K562 (cell line): Measurements from ENCODE around the gene BMAL1. TPM values are rescaled to one million over a fixed set of nuclear protein-coding genes. Genes with fewer than 3 reads are reported as not detected.
A peak's percentile ranks its signal among the peaks of the same experiment; 100 is the strongest.

Experiments used
- CEBPB ChIP-seq: fragments of 450-650 bp; IDR thresholded peaks from 2 replicates; pipeline ENCODE4 v1.6.1; 2016; ENCODE audit warnings: missing genetic modification characterization, missing compliant biosample characterization
- CHD1 ChIP-seq: fragments of 200-600 bp; sonication (generic); IDR thresholded peaks from one replicate; pipeline ENCODE4 v1.6.1; 2012; ENCODE audit warnings: mild to moderate bottlenecking, moderate library complexity, low read length, inconsistent platforms
- CREB5 ChIP-seq: fragments of 250-450 bp; sonication (Bioruptor Pico); IDR thresholded peaks from 2 replicates; pipeline ENCODE4 v1.5.0; 2020; ENCODE audit warnings: mild to moderate bottlenecking
- ELK3 ChIP-seq: fragments of 450-650 bp; formaldehyde crosslinking; IDR thresholded peaks from 2 replicates; pipeline ENCODE4 v1.4.0; 2020; ENCODE audit warnings: mild to moderate bottlenecking
- GABPA ChIP-seq: fragments of 200-800 bp; sonication (Bioruptor generic); conservative IDR thresholded peaks from 2 replicates; pipeline ENCODE4 v1.6.1; 2016; ENCODE audit warnings: low read depth, missing genetic modification characterization, missing compliant biosample characterization
- GATA2 ChIP-seq: sonication (generic); formaldehyde crosslinking; IDR thresholded peaks from 2 replicates; pipeline ENCODE4 v1.4.0; 2020; ENCODE audit warnings: mild to moderate bottlenecking, missing genetic modification reagents
- KDM4B ChIP-seq, 2 experiments: fragments of 450-650 bp in 1 of 2; sonication (generic) in 1 of 2; IDR thresholded peaks; 2 replicates each; pipeline ENCODE4 v1.6.1; 2016 to 2017; ENCODE audit warnings: borderline replicate concordance in 2 of 2, antibody characterized with exemption in 1 of 2, low read depth in 1 of 2, mild to moderate bottlenecking in 1 of 2
- MCM2 ChIP-seq: fragments of 450-650 bp; IDR thresholded peaks from 2 replicates; pipeline ENCODE4 v1.6.1; 2017; ENCODE audit warnings: low read depth, mild to moderate bottlenecking
- MED1 ChIP-seq: sonication (generic); formaldehyde crosslinking; IDR thresholded peaks from 2 replicates; pipeline ENCODE4 v1.8.1; 2023; ENCODE audit warnings: missing genetic modification reagents, borderline replicate concordance
- NCOA6 ChIP-seq: fragments of 450-650 bp; IDR thresholded peaks from 2 replicates; pipeline ENCODE4 v1.6.1; 2017; ENCODE audit warnings: mild to moderate bottlenecking
- NR4A1 ChIP-seq, 2 experiments: fragments of 250-450 bp in 1 of 2; fragments of 450-650 bp in 1 of 2; sonication (Bioruptor Pico) in 1 of 2; IDR thresholded peaks; 2 replicates each; pipeline versions ENCODE4 v1.4.0 to v1.6.1; 2016 to 2020; ENCODE audit warnings: mild to moderate bottlenecking in 2 of 2, missing compliant biosample characterization in 1 of 2, missing genetic modification characterization in 1 of 2, moderate library complexity in 1 of 2
- NRF1 ChIP-seq, 2 experiments: fragments of 450-650 bp; IDR thresholded peaks in 1 of 2; conservative IDR thresholded peaks in 1 of 2; 2 replicates each; pipeline ENCODE4 v1.6.1; 2014; ENCODE audit warnings: mild to moderate bottlenecking in 2 of 2
- OTX1 ChIP-seq: fragments of 450-650 bp; formaldehyde crosslinking; IDR thresholded peaks from 2 replicates; pipeline ENCODE4 v1.4.0; 2022; ENCODE audit warnings: mild to moderate bottlenecking
- PCBP1 ChIP-seq: fragments of 200-400 bp; formaldehyde crosslinking; IDR thresholded peaks from 2 replicates; pipeline ENCODE4 v1.6.1; 2018; ENCODE audit warnings: mild to moderate bottlenecking, low read depth, low read length; ENCODE audit not compliant: poor library complexity, severe bottlenecking
- POLR2AphosphoS5 ChIP-seq: IDR thresholded peaks from 2 replicates; pipeline ENCODE4 v1.6.1; 2011; ENCODE audit warnings: mild to moderate bottlenecking, low read depth, low read length, moderate library complexity; ENCODE audit not compliant: control insufficient read depth, insufficient read depth
- POLR3G ChIP-seq: IDR thresholded peaks from 2 replicates; pipeline ENCODE4 v1.6.1; 2011; ENCODE audit not compliant: insufficient read length, insufficient replicate concordance; ENCODE audit errors: extremely low read depth
- RBM22 ChIP-seq: fragments of 200-400 bp; formaldehyde crosslinking; IDR thresholded peaks from 2 replicates; pipeline ENCODE4 v1.6.1; 2018; ENCODE audit warnings: low read length, low read depth; ENCODE audit not compliant: poor library complexity, severe bottlenecking
- ZFPM2 ChIP-seq: fragments of 250-450 bp; sonication (Bioruptor Pico); IDR thresholded peaks from 2 replicates; pipeline ENCODE4 v1.5.1; 2022; ENCODE audit warnings: mild to moderate bottlenecking
- ZNF175 ChIP-seq: fragments of 200-800 bp; sonication (Bioruptor generic); IDR thresholded peaks from 2 replicates; pipeline ENCODE4 v1.6.1; 2016; ENCODE audit warnings: low read depth, mild to moderate bottlenecking, missing genetic modification characterization, missing compliant biosample characterization
- ZNF184 ChIP-seq: sonication (generic); formaldehyde crosslinking; IDR thresholded peaks from 2 replicates; pipeline ENCODE4 v1.5.0; 2020; ENCODE audit warnings: missing genetic modification reagents
- ZNF395 ChIP-seq: fragments of 200-800 bp; sonication (Bioruptor generic); IDR thresholded peaks from 2 replicates; pipeline ENCODE4 v1.6.1; 2017; ENCODE audit warnings: missing genetic modification characterization, missing compliant biosample characterization
- ZNF507 ChIP-seq: conservative IDR thresholded peaks from 2 replicates; pipeline ENCODE4 v1.6.1; 2017; ENCODE audit warnings: missing genetic modification characterization, missing compliant biosample characterization
- ZNF561 ChIP-seq: fragments of 450-650 bp; formaldehyde crosslinking; conservative IDR thresholded peaks from 2 replicates; pipeline ENCODE4 v1.4.0; 2020; ENCODE audit warnings: mild to moderate bottlenecking, moderate library complexity
- ZNF785 ChIP-seq: fragments of 250-450 bp; sonication (Bioruptor Pico); IDR thresholded peaks from 2 replicates; pipeline ENCODE4 v1.4.0; 2020; ENCODE audit warnings: mild to moderate bottlenecking
- polyA plus RNA-seq, 8 experiments: library from polyadenylated mRNA; depleted of rRNA in 4 of 8; stranded (reverse) in 5 of 8; unstranded in 3 of 8; fragments of >200 nt; fragmentation: Nextera tagmentation in 2 of 8; fragmentation: Illumina TruSeq in 1 of 8; extraction: Ambion mirVana in 2 of 8; extraction: Trizol in 1 of 8; gene quantifications; 2 replicates each; pipeline versions ENCODE4 v1.2.1 to v1.2.3, GENCODE V29; 2011 to 2014; ENCODE audit warnings: inconsistent platforms in 1 of 8, missing spikeins in 1 of 8
- total RNA-seq, 7 experiments: library from RNA; depleted of rRNA in 6 of 7; stranded (reverse); fragments of >200 nt in 6 of 7; fragmentation: Illumina TruSeq in 2 of 7; extraction: Trizol in 2 of 7; gene quantifications; 2 replicates each; pipeline versions ENCODE4 v1.2.1 to v1.2.3, GENCODE V29; 2011 to 2021; ENCODE audit warnings: low replicate concordance in 1 of 7

Gene BMAL1
- total and polyA plus RNA-seq, 9 of the 15 experiments (the other 6 are each of a cell fraction or from before 2014, with no cell fraction given) = 0.14 to 2.4 (median 0.64) TPM

GRCh38 chr11:13276832-13277767 is 490 bp upstream of the BMAL1 start (continued):
- TF ChIP-seq ZNF175 = peak; percentile 98
- TF ChIP-seq ELK3 = no peak
- peak; percentile 99 for TF ChIP-seq ZNF395
- no peak for TF ChIP-seq ZNF184 (CRISPR knock-in tag)
- no peak for TF ChIP-seq RBM22
- TF ChIP-seq NRF1 (conservative IDR thresholded peaks at IDR 0.05 in 1 of 2, IDR thresholded peaks at IDR 0.05 in 1 of 2) = peak; percentile 49 to 59
- TF ChIP-seq PCBP1 = peak; percentile 43
- no peak for TF ChIP-seq POLR2AphosphoS5
- no peak for TF ChIP-seq ZFPM2 (CRISPR knock-in tag)
- TF ChIP-seq NR4A1 (CRISPR knock-in tag; IDR thresholded peaks at IDR 0.05) = no peak
- peak; percentile 86; the same call in 1 of the 2 replicates for TF ChIP-seq NR4A1 (tag; IDR thresholded peaks at IDR 0.05)
- TF ChIP-seq CREB5 (CRISPR knock-in tag) = no peak
- no peak for TF ChIP-seq ZNF785
- no peak for TF ChIP-seq POLR3G
- TF ChIP-seq ZNF561 (CRISPR knock-in tag) = no peak
- no peak for TF ChIP-seq NCOA6
- no peak for TF ChIP-seq GATA2 (CRISPR knock-in tag)
- no peak for TF ChIP-seq CHD1
- no peak for TF ChIP-seq CEBPB (tag)
- TF ChIP-seq MED1 (CRISPR knock-in tag) = no peak
- TF ChIP-seq MCM2 = no peak
- TF ChIP-seq GABPA (tag) = 0 out of 2 replicates have a peak, but pooled peaks have one; percentile 29
- no peak for TF ChIP-seq KDM4B (IDR thresholded peaks at IDR 0.05; ENCODE audit: borderline replicate concordance in 2 of 2, low read depth in 1 of 2)
- 0 out of 2 replicates have a peak, but pooled peaks have one; percentile 71 for TF ChIP-seq OTX1 (CRISPR knock-in tag)
- TF ChIP-seq ZNF507 = no peak
